Upper lobe of left lung (tissue), 4 donors: Measurements from ENCODE around the gene HTR2A.

Source experiments
- POLR2AphosphoS5 ChIP-seq, 2 donors: sonication (generic); formaldehyde crosslinking; IDR thresholded peaks; one replicate each; pipeline ENCODE4 v1.5.1; 2017; ENCODE audit warnings: antibody characterized with exemption in 2 of 2
- TF ChIP-seq, protein P1 (sequence below), 6 experiments: fragments of 450-650 bp in 4 of 6; fragments of 200-600 bp in 2 of 6; sonication (generic) in 2 of 6; IDR thresholded peaks; one replicate each; pipeline ENCODE4 v1.5.1; 2016 to 2019; ENCODE audit warnings: antibody characterized with exemption in 6 of 6

DNA sequence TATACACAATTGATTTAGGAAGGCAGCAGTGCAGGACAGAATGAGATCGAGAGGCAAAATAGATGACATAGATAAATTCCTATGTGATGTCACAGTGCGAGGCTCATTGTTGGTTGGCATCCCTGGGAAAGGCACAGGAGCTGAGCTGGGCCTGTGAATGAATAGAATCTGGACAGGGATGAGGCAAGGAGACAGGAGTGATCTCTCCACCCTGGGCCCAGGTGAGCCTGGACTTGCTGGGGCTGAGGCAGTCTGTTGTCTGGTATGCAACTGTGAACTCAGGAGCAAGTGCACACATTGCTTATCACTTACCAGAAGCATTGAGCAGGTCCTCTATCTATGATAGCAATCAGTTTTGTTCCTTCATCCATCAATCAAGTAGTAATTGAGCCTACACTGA lies 51.7 kb downstream of the HTR2A start:
- TF ChIP-seq POLR2AphosphoS5 (IDR thresholded peaks at IDR 0.05), result no peak
- TF ChIP-seq, protein P1, sequence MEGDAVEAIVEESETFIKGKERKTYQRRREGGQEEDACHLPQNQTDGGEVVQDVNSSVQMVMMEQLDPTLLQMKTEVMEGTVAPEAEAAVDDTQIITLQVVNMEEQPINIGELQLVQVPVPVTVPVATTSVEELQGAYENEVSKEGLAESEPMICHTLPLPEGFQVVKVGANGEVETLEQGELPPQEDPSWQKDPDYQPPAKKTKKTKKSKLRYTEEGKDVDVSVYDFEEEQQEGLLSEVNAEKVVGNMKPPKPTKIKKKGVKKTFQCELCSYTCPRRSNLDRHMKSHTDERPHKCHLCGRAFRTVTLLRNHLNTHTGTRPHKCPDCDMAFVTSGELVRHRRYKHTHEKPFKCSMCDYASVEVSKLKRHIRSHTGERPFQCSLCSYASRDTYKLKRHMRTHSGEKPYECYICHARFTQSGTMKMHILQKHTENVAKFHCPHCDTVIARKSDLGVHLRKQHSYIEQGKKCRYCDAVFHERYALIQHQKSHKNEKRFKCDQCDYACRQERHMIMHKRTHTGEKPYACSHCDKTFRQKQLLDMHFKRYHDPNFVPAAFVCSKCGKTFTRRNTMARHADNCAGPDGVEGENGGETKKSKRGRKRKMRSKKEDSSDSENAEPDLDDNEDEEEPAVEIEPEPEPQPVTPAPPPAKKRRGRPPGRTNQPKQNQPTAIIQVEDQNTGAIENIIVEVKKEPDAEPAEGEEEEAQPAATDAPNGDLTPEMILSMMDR (IDR thresholded peaks at IDR 0.05), result no peak
